Stomach (tissue), 4 donors: Measurements from ENCODE around the gene SNAPC4.

Experiments
- CTCF ChIP-seq, 7 experiments: fragments of 450-650 bp in 4 of 7; fragments of 200-600 bp in 3 of 7; sonication (generic) in 3 of 7; IDR thresholded peaks; one replicate each; pipeline ENCODE4 v1.5.1; 2016 to 2019; ENCODE audit warnings: antibody characterized with exemption in 7 of 7, control low read depth in 2 of 7, mild to moderate bottlenecking in 1 of 7
- EP300 ChIP-seq: sonication (generic); formaldehyde crosslinking; IDR thresholded peaks from one replicate; pipeline ENCODE4 v1.6.1; 2017; ENCODE audit warnings: antibody characterized with exemption
- POLR2A ChIP-seq, 4 donors: fragments of 450-650 bp; IDR thresholded peaks; one replicate each; pipeline ENCODE4 v1.6.1; 2016; ENCODE audit warnings: antibody characterized with exemption in 4 of 4, control low read depth in 2 of 4, mild to moderate bottlenecking in 1 of 4, moderate library complexity in 1 of 4

GRCh38 chr9:136432591-136432990 lies 32.6 kb upstream of the SNAPC4 start:
- TF ChIP-seq CTCF (IDR thresholded peaks at IDR 0.05): no peak
- TF ChIP-seq POLR2A (IDR thresholded peaks at IDR 0.05): no peak
- no peak for TF ChIP-seq EP300
